ENCODE data around the gene SCNN1G.
"Not testable (repeated sequence)": the region's sequence is repeated elsewhere in the genome, so short reads cannot be mapped to it uniquely, and the experiment has no call there.

Gene SCNN1G

DNA sequence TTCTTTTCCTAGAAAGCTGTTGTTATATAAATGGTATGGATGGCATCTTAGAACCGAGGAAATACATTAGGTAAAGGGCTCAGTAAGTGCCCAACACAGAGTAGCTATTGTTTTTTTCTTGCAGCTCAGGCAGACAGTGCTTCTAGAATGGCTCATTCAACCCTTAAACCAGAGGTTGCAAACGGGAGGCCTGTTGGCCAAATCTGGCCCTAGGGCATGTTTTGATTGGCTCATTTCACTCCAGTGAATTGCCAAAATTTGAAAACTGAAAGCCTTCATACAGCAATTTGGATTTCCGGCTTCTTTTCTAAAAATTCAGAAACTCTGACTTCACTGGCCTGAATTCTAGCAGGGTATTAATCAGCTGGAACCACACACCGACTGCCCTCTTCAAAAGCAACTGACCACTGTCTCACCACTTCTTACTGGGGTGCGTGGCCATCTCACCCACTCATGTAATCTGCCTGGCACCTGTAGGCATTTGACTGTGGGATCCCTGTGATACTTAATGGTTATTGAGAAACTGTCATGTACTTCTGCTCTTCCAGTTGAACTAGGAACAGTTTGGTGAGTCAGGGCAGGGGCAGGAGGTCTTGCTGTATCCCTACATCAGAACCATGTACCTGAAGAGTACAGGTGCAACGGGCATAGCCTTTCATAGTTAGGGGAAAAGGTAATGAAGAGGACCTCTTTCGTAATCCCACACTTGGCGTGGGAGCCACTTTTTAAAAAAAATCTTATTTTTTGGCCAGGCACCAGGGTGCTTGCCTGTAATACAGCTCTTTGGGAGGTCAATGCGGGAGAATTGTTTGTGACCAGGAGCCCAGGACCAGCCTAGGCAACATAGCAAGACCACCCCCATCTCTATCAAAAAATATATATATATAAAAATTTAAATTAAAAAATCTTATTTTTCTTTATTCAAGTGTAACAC is 66.0 kb downstream of the SCNN1G start:
- DNase-seq (ENCODE audit: extremely low read depth in 1 of 2, low read depth in 1 of 2), result no peak

DNA sequence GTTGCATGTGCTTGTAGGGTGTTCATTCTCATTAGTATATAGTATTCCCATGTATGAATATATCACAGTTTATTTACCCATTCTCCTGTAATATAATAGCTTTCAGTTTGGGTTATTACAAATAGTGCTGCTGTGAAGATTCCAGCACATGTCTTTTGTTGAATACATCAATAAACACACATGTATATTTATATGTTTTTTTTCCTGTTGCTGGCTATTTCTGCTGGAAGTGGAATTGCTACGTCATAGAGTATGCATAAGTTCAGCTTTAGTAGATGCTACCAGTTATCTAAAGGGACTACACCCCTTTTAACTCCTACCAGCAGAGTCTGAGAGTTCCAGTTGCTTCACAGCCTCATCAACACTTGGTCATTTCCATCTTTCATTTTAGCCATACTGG is 67.3 kb downstream of the SCNN1G start:
- no peak for DNase-seq (ENCODE audit: extremely low read depth in 1 of 2, low read depth in 1 of 2)

DNA sequence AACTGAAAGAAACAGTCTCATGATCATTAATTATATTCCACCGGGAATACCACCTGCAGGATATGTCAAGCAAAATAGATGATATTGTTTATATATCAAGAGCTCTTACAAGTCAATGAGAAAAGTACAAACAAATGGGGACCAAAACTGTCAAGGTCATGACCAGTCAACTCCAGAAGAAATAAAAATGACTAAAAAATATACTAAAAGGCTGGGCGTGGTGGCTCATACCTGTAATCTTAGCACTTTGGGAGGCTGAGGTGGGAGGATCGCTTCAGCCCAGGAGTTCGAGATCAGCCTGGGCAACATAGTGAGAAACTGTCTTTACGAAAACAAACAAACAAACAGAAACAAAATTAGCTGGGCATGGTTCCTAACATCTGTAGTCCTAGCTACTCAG is 69.8 kb downstream of the SCNN1G start:
- DNase-seq (ENCODE audit: extremely low read depth in 1 of 2, low read depth in 1 of 2), result no peak

DNA sequence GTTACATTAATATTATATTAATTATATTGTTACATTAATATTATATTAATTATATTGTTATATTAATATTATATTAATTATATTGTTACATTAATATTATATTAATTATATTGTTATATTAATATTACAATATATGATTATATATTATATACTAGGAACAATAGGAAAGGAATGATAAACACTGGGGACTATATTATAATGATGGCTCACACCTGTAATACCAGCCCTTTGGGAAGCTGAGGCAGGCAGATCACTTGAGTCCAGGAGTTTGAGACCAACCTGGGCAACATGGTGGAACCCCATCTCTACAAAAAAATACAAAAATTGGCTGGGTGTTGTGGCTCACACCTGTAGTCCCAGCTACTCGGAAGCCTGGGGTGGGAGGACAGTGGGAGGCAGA is 71.1 kb downstream of the SCNN1G start:
- DNase-seq (ENCODE audit: extremely low read depth in 1 of 2, low read depth in 1 of 2), result not testable (repeated sequence)

DNA sequence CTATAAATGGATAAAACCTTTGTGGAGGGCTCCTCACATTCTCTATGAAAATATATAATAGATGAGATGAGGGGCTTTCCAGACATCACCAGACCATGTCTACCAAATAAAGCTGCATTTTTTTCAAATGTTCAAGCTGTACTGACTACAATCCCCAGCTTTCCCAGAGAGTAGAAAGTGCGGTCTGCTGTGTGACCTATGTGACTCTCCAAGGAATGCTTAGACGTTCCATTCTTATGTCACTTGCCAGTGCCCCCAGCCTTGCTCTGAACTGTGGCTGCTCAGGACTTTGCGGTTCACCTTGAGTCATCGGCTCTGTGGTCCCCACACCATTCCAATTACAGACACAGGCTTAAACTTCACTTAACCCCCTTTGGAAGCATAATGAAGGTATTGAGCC is 71.8 kb downstream of the SCNN1G start:
- no peak for DNase-seq (ENCODE audit: extremely low read depth in 1 of 2, low read depth in 1 of 2)

DNA sequence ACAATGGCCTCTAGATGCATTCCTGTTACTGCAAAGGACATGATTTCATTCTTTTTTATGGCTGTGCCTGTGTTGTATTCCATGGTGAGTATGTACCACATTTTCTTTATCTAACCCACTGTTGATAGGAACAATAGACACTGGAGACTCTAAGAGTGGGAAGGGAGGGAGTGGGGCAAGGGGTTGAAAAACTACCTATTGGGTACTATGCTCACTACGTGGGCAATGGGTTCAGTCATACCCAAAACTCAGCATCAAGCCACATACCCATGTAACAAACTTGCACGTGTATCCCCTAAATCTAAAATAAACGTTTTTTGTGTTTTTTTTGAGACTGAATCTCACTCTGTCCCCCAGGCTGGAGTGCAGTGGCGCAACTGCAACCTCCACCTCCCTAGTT is 72.5 kb downstream of the SCNN1G start:
- no peak for DNase-seq (ENCODE audit: extremely low read depth in 1 of 2, low read depth in 1 of 2)

DNA sequence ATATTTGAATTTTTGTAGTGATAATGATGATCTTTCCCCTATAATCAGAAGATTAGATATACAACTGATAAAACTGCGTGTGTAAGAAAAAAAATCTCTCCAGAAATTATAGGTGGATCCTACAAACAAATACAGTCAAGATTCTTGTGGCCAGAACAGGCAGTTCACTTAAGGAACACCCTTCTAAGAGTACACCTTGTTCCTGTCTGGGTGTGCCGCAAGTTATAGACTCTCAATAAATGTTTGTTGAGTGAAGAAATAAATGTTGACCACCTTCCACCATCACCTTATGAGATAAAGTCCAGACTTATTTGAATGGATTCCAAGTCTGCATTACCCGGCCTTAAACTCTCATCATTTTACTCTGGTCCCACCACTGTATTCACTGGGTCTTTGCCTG is 73.9 kb downstream of the SCNN1G start:
- no peak for DNase-seq (ENCODE audit: extremely low read depth in 1 of 2, low read depth in 1 of 2)

DNA sequence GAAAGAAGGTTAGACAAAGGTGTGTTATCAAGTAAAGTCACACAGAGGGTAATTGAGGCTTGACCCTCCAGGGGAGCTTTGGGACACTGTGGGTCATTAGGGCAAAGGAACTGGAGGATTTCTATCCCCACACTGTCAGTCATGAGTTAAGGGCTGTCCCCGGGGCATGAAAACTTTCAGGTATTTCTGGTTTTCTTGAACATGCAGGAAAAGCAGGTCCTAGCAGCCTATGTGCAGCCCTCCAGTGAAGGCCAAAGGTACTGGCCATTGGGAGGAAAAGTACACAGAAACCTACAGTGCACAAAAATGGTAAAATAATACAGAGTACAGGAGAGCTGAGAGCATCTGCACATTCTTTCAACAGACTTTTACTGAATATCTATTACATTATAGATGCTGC is 75.1 kb downstream of the SCNN1G start:
- no peak for DNase-seq (ENCODE audit: extremely low read depth in 1 of 2, low read depth in 1 of 2)

DNA sequence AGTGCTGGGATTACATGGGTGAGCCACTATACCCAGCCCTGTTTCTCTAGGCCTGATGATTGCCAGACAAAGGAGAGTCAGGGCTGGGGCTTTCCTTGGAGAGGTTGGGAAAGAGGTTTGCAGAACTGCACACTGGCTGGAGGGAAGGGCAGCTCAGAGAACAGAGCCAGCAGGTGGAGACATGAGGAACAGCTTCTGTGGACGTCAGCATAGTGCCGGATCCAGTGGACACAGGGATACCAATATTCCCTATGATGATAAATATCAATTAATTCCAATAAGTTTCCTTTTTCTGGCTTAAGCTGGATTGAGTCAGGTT is 76.3 kb downstream of the SCNN1G start:
- DNase-seq (ENCODE audit: extremely low read depth in 1 of 2, low read depth in 1 of 2), result no peak
